ENCODE results near the gene RASAL2.

The RASAL2 gene

GRCh38 chr1:178071811-178072210 lies 22.1 kb upstream of the RASAL2 start:
- DNase-seq (ENCODE audit: low read depth) = no peak
- no peak overlapping the region for H3K4me3 ChIP-seq (ENCODE audit: low read depth, low read length)
- TF ChIP-seq CTCF (IDR thresholded peaks at IDR 0.05; ENCODE audit: control insufficient read depth, extremely low read depth, insufficient read depth) = no peak

GRCh38 chr1:178072326-178072725 lies 21.6 kb upstream of the RASAL2 start:
- TF ChIP-seq CTCF (IDR thresholded peaks at IDR 0.05; ENCODE audit: control insufficient read depth, extremely low read depth, insufficient read depth) = no peak
- H3K4me3 ChIP-seq (ENCODE audit: low read depth, low read length) = no peak overlapping the region
- DNase-seq (ENCODE audit: low read depth) = no peak

- no peak overlapping the region for H3K4me3 ChIP-seq (ENCODE audit: low read depth, low read length)
- no peak for DNase-seq (ENCODE audit: low read depth)
- no peak for TF ChIP-seq CTCF (IDR thresholded peaks at IDR 0.05; ENCODE audit: control insufficient read depth, extremely low read depth, insufficient read depth)
These were observed 18.6 kb upstream of the RASAL2 start for GRCh38 chr1:178075333-178075732.

GRCh38 chr1:178076607-178077006 lies 17.3 kb upstream of the RASAL2 start:
- no peak overlapping the region for H3K4me3 ChIP-seq (ENCODE audit: low read depth, low read length)
- TF ChIP-seq CTCF (IDR thresholded peaks at IDR 0.05; ENCODE audit: control insufficient read depth, extremely low read depth, insufficient read depth) = no peak
- no peak for DNase-seq (ENCODE audit: low read depth)

GRCh38 chr1:178077917-178078316 lies 16.0 kb upstream of the RASAL2 start:
- no peak for DNase-seq (ENCODE audit: low read depth)
- TF ChIP-seq CTCF (IDR thresholded peaks at IDR 0.05; ENCODE audit: control insufficient read depth, extremely low read depth, insufficient read depth) = no peak

GRCh38 chr1:178086294-178086693 lies 7.6 kb upstream of the RASAL2 start:
- TF ChIP-seq CTCF (IDR thresholded peaks at IDR 0.05; ENCODE audit: control insufficient read depth, extremely low read depth, insufficient read depth) = no peak
- H3K4me3 ChIP-seq (ENCODE audit: low read depth, low read length) = no peak overlapping the region

More at GRCh38 chr1:178077917-178078316, 16.0 kb upstream of the RASAL2 start:
- H3K4me3 ChIP-seq (ENCODE audit: low read depth, low read length) = no peak overlapping the region

GRCh38 chr1:178086766-178087165 lies 7.1 kb upstream of the RASAL2 start:
- no peak for DNase-seq (ENCODE audit: low read depth)

More at GRCh38 chr1:178086294-178086693, 7.6 kb upstream of the RASAL2 start:
- no peak for DNase-seq (ENCODE audit: low read depth)

More at GRCh38 chr1:178086766-178087165, 7.1 kb upstream of the RASAL2 start:
- no peak for TF ChIP-seq CTCF (IDR thresholded peaks at IDR 0.05; ENCODE audit: control insufficient read depth, extremely low read depth, insufficient read depth)
- H3K4me3 ChIP-seq (ENCODE audit: low read depth, low read length) = no peak overlapping the region

Measured in LNCaP clone FGC (cell line).